GM15510 (cell line): ENCODE results near the gene MSI1.

Experiments
- POLR2A ChIP-seq: IDR thresholded peaks from 3 replicates; pipeline ENCODE4 v1.6.1; 2011; ENCODE audit warnings: borderline replicate concordance; ENCODE audit not compliant: insufficient read length; ENCODE audit errors: extremely low read depth

The MSI1 gene

DNA sequence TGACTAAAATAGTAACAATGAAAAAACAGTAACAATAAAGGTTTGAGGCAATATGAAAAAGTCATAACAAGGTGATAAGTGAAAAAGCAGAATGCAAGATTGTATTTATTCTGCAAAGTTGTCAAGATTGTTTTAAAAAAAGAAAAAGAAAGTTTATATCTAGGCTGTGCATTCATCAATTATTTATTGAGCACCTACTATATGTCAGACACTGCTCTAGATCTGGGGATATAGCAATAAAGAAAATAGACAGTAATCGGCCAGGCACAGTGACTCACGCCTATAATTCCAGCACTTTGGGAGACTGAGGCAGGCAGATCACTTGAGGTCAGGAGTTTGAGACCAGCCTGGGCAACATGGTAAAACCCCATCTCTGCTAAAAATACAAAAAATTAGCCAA lies 45.2 kb downstream of the MSI1 start:
- TF ChIP-seq POLR2A = no peak

DNA sequence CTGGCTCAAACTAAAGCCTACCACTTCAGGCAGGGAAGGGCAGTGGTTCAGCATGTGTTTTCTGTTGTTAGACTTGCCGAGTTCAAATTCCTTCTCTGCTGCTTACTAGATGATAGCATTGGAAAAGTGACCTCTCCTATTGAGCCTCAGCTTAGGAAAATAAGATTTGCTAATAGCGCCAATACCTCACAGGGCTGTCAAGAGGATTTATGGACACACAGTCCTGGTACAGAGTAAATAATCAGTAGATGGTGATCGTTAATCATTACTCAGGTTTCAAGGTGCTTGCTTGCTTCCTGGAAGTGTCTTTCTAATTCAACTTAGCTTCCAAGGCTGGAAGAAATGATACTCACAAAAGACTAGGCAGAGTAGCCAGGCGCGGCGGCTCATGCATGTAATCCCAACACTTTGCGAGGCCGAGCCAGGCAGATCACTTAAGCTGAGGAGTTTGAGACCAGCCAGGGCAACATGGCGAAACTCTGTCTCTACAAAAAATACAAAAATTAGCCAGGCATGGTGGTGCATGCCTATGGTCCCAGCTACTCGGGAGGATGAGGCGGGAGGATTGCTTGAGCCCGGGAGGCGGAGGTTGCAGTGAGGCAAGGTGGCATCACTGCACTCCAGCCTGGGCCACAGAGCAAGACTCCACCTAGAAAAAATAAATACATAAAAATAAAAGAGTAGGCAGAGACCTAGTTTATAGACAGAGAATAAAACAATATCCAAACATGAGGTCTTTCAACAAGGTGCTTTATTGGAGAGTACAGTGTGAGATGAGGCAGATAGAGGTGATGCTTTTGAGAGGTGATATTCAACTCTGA lies 47.4 kb downstream of the MSI1 start:
- TF ChIP-seq POLR2A = no peak

DNA sequence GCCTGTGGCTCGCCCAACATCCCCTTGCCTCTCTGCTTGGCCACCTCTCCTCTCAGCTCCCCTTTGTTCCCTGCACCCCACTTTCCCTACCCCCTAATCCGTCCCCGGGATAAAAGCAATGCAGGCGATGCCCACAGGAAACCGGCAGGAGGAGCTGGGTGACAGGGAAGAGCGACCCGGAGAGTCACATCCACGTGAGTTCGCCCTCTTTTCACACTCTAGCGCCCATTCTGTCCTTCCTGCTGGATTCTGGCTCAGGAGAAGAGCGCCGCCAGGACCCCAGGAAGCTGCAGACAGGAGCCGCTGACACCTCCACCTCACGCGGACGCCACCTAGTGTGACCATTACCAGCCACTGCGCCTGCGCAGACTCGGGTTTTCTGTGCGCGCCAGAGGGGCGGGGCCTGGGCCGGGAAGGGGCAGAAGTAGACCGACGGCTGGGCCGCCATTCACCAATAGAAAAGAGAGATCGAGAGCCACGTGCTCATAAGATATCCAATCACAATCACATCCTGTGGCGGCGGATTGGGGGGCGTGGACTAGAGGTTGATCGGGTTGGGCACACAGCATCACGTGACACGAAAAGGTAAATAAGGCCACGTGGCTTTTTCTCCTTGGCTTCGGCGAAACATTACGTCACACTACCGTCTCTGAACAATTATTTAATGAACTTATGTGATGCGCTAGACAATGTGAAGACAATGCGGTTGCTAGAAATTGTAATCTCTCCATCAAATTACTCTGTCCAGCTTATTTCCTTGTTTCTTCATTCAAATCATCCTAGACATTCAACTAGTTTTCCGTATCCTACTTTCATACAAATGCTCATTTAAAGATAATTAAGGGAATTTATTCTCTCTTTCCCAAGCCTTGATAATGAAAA lies 51.5 kb downstream of the MSI1 start:
- peak; percentile 95 for TF ChIP-seq POLR2A

DNA sequence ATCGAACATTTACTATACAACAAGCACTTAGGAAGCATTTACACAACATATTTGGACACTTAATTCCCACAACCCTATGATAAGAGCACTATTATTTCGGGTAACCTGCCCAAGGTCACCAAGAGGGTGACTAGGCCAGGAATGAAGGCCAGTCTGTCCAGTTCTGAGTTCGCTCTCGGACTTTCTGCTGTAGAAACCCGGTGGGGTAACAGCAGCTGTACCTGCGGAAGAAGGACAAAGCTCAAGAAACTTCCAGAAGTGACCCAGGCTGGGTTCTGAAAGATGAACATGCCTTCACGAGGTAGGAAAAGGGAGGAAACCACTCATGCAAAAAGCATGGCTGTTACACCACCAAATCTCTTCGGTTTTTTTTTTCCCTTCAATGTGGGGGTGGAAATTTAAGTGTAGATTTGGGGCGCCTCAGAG lies 52.2 kb downstream of the MSI1 start:
- TF ChIP-seq POLR2A = no peak

DNA sequence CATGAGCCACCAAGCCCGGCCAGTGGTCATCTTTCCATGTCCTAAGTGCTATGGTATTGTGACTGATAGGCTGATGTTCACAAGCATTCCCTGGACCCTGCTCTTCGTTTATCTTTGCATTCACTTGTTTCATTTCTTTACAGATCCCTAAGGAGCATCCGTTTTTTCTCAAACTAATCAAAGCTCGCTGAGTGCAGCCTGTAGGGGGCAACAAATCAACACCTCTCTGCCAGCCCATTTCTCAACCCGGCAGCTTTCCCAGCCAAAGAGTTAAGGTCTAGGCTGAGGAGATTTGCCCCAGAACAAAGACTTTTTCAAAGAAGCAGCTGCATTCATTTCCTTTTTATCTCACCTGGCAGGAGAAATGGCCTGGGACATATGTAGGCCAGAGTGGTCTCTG lies 54.7 kb downstream of the MSI1 start:
- no peak for TF ChIP-seq POLR2A

DNA sequence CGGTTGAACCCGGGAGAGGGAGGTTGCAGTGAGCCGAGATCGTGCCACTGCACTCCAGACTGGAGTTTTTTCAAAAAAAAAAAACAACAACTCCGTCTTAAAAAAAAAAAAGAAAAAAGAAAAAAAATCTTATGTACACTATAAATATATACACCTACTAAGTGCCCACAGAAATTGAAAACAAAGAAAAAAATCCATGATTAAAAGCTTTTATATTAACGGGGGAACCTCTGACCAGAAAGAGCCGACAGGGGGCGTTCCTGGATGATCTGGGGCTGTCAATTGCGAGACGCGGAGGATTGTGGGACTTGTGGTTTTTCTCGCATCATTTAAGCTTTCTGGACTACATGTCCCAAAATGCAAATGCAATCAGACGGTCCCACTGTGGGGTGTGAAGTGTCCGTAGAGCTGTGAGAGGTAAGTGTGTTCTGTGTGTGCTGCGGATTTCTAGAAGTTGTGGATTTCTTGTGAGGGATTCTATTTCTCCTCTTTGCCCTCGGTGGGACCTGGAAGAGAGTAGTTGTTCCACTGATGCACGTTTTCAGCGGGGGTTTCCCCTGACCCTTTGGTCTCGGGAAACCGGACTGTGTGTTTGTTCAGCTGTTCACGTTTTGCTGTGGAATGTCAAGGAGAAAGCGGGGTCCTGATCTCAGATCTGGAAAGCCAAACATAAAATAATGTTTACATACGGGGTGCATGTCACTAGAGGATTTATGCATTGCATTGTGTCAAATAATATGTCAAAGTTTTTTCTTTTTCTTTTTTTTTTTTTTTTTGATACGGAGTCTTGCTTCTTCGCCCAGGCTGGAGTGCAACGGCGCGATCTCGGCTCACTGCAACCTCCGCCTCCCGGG lies 66.8 kb downstream of the MSI1 start, which contains the start of gene SIRT4:
Gene SIRT4, plus strand, starts transcription at position 360 of the 854 bp plus-strand sequence. CDS start 1,241 bp downstream, outside the sequence.
- peak; percentile 40 for TF ChIP-seq POLR2A

DNA sequence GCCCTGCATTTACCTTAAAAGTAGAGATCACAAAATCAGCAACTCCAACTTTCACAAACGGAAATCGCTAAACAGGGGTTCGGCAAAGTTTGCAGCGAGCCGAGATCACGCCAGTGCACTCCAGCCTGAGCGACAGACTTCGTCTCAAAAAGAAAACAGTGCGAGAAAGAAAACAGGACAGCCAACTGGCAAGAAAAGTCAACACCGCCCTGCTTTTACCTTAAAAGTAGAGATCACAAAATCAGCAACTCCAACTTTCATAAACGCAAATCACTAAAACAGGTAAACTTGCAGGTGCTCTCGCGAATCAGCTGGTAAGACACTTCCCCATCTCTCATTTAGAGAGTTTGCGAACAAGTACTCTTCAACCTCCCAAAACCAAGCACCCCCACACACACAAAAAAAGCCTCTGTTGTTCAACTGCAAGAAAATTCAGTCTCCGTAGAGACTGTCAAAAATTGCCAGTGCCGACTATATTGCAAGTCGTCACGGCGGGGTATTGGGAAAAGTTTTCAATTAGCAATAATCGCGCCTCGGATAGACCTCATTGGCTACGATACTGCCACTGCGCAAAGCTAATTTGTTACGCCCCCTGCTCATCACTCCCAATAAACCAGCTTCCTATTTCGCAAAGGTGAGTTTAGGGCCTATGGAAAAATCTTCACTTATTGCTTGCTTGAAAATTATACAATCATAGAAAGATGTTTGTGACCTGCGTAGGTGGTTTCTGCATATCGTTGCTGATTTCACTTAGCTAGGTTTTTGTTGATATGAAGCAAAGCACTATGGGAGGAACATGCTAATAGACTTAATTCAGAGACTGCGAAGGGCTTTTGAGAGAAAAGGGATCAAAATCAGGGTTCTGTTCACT lies 76.1 kb downstream of the MSI1 start, which contains the start of gene RNU4-1:
Gene RNU4-1, minus strand, starts transcription at position 577 of the 871 bp plus-strand sequence.
- peak; percentile 99 for TF ChIP-seq POLR2A

DNA sequence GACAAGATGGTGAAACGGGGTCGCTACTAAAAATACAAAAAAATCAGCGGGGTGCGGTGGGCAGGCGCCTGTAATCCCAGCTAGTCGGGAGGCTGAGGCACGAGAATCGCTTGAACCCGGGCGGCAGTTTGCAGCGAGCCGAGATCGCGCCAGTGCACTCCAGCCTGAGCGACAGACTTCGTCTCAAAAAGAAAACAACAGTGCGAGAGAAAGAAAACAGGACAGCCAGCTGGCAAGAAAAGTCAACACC lies 76.6 kb downstream of the MSI1 start:
- no peak for TF ChIP-seq POLR2A
